GM12864 (cell line): ENCODE data around the gene FSTL5.

Source experiments
- DNase-seq: peaks from one replicate; pipeline ENCODE4 v3.0.0-alpha.2; 2011; ENCODE audit warnings: low read depth
- H3K4me3 ChIP-seq: 2 replicates; pipeline ENCODE4 v1.5.1; 2011; ENCODE audit warnings: mild to moderate bottlenecking, low read depth, low read length, control low read depth
- TF ChIP-seq, protein P1 (sequence below): IDR thresholded peaks from 2 replicates; pipeline ENCODE4 v1.5.1; 2011; ENCODE audit warnings: low read depth, mild to moderate bottlenecking, moderate library complexity, low read length, control low read depth, inconsistent platforms; ENCODE audit errors: missing control alignments

Gene FSTL5

DNA sequence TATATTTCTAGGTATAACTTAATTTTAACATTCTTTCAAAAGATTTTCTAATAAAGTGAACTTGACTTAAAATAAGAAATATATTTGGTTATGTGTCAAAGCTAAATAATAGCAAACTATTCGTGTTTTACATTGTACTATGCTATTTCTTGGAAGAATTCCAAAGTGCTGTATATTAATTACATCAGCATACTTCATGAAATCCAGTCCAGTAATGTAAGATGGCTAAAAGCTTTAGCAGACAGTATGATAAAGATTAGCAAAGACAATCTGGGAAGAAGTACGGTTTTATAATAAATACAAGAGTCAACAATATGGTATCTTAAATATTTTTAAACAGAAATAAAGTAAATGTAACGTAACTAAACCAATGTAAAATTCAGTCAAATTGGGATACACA, 125.7 kb downstream of the FSTL5 start:
- TF ChIP-seq, protein P1, sequence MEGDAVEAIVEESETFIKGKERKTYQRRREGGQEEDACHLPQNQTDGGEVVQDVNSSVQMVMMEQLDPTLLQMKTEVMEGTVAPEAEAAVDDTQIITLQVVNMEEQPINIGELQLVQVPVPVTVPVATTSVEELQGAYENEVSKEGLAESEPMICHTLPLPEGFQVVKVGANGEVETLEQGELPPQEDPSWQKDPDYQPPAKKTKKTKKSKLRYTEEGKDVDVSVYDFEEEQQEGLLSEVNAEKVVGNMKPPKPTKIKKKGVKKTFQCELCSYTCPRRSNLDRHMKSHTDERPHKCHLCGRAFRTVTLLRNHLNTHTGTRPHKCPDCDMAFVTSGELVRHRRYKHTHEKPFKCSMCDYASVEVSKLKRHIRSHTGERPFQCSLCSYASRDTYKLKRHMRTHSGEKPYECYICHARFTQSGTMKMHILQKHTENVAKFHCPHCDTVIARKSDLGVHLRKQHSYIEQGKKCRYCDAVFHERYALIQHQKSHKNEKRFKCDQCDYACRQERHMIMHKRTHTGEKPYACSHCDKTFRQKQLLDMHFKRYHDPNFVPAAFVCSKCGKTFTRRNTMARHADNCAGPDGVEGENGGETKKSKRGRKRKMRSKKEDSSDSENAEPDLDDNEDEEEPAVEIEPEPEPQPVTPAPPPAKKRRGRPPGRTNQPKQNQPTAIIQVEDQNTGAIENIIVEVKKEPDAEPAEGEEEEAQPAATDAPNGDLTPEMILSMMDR: no peak
- no peak overlapping the region for H3K4me3 ChIP-seq
- no peak for DNase-seq

DNA sequence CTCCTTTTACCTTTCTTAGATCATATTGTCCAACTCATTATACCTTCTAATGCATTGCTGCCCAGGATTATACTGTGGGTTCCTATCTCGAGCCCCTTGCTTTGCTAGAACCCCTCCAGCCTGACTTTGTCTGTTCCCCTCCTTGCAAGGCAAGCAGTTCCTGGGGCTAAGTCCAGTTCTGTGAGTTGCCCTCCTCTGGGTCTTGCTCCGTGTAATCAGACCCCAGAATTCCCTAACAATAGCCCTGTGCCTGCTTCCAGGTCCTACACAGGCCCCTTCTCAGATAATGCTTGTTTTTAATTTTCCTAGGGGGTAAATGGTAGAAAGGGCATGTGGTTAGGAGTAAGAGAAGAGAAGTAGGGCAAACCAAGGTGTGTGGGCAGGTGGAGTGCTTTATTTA, 145.9 kb downstream of the FSTL5 start:
- H3K4me3 ChIP-seq: no peak overlapping the region
- DNase-seq: no peak
- TF ChIP-seq, protein P1: no peak

DNA sequence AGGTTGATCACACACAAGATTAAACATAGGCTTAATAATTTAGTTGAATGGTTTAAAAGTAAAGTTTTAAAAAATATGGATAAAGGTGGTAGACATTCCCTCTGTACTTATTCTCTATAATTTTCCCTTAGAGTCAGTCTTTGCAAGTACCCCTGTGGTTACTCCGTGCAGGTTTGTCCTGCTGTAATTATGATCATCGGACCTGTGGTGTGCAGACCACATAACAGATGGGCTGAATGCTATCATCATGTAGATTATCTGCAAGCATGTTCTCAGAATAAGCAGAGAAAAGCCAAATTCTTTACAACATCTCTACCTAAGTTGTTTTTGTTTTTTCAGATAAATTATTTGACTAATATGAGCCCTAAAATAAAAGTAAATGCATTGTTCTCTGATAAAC, 146.8 kb downstream of the FSTL5 start:
- TF ChIP-seq, protein P1: no peak
- DNase-seq: no peak
- H3K4me3 ChIP-seq: no peak overlapping the region

DNA sequence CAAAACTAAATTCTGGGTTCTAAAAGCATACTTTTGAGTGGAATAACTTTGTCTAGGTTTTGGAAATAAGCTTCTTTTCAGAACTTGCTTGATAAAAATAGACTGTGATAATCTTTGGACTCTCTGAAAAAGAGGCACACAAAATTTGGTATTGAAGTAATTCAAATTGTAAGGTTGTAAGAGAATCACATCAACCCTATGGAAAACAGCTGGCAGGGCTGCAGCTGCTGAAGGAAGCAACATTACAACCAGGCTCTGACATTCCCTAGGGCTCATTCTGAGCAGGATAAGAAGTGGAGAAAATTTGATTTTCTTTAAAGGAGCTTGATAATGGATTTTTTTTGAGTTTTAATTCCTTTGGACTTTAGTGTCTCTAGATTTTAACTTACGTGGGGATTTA, 147.6 kb downstream of the FSTL5 start:
- TF ChIP-seq, protein P1: no peak
- no peak for DNase-seq
- no peak overlapping the region for H3K4me3 ChIP-seq

DNA sequence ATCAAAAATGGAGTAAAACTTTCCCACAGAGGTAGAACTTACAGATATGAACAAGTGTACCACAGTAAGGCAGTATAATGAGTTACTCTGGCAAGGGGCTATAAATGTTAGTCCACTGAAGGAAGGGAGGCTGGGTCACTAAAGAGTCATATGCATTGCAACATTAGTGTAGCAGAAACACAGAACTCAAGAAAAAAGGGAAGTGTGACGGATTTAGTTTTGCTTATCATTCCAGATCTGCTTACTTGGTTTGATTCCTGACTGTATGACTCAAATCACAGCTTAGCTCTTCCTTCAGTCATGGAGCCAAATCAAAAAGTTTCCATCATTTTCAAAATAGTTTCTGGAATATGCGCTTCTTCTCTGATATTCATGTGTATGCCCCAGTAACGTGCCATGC, 148.7 kb downstream of the FSTL5 start:
- no peak overlapping the region for H3K4me3 ChIP-seq
- TF ChIP-seq, protein P1: no peak
- DNase-seq: no peak

DNA sequence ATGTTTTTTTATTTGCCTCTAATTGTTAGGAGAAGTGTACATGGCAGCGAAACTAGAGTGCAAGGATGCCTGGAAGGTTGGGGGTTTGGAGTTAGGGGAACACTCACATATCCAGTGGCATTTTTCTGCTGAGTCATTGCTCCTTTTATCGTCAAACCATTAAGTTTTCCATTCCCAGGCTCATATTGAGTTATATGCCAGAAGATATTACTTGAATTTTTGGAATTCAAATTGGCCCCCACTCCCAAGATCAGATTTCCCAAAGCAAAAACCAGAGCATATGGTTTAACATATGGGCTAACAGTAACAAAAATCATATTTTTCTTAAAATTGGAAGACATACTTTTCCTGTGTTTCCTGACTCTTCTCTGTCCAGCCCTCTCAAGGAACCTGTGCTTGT, 152.7 kb downstream of the FSTL5 start:
- no peak overlapping the region for H3K4me3 ChIP-seq
- no peak for DNase-seq
- TF ChIP-seq, protein P1: no peak

DNA sequence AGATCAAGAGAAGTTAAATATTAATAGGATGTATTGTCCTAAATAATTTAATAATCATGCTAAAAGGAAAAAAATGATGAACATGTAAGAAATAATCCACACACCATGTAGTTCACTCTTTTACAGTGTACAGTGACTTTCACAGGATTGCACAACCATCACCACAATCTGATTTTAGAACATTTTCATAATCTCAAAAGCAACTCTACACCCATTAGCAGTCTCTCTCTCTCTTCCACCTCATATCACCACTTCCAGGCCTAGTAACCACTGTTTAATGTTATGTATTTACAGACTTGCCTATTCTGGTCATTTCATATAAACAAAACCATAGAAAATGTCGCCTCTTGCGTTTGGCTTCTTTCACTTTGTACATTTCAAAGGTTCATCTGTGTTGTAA, 153.4 kb downstream of the FSTL5 start:
- no peak overlapping the region for H3K4me3 ChIP-seq
- TF ChIP-seq, protein P1: no peak
- DNase-seq: no peak
